ENCODE results near the gene SCN2B. TPM values are rescaled to one million over a fixed set of nuclear protein-coding genes. Genes with fewer than 3 reads are reported as not detected.

Gene SCN2B
- total RNA-seq, 1 donor from 2014 or later, result 24.9 TPM

GRCh38 chr11:118212781-118213191, 36.3 kb upstream of the SCN2B start:
- no peak for DNase-seq
- Histone ChIP-seq H3K36me3 (no peaks in the 10 kb centered on the region), H3K27me3 (ENCODE audit: low read depth) (no peaks in the 10 kb centered on the region), H3K4me1 (peaks cover 26% of the 10 kb centered on the region), H3K9me3 (replicated peaks) (no peaks in the 10 kb centered on the region), H3K4me3 (no peak overlapping the region), H3K27ac (replicated peaks) (peak overlapping the region; percentile 68)
- no peak for TF ChIP-seq CTCF (IDR thresholded peaks at IDR 0.05; ENCODE audit: borderline replicate concordance)
- intact Hi-C loops (cut with micrococcal nuclease), result no loop called here

GRCh38 chr11:118212131-118212725, 35.8 kb upstream of the SCN2B start:
- DNase-seq, result peak; percentile 31
- Histone ChIP-seq H3K4me3 (no peak overlapping the region), H3K4me1 (peaks cover 26% of the 10 kb centered on the region), H3K9me3 (replicated peaks) (no peaks in the 10 kb centered on the region), H3K27ac (replicated peaks) (peak overlapping the region; percentile 68), H3K36me3 (no peaks in the 10 kb centered on the region), H3K27me3 (ENCODE audit: low read depth) (no peaks in the 10 kb centered on the region)
- TF ChIP-seq CTCF (IDR thresholded peaks at IDR 0.05; ENCODE audit: borderline replicate concordance), result no peak
- intact Hi-C loops (cut with micrococcal nuclease), result no loop called here

GRCh38 chr11:118211006-118211405, 34.6 kb upstream of the SCN2B start:
- H3K36me3 ChIP-seq, result no peaks in the 10 kb centered on the region
- no peak for TF ChIP-seq CTCF (IDR thresholded peaks at IDR 0.05; ENCODE audit: borderline replicate concordance)
- H3K27me3 ChIP-seq (ENCODE audit: low read depth), result no peaks in the 10 kb centered on the region
- intact Hi-C loops (cut with micrococcal nuclease), result no loop called here
- no peaks in the 10 kb centered on the region for H3K9me3 ChIP-seq (replicated peaks)
- H3K4me3 ChIP-seq, result peak overlapping the region; percentile 5
- peak overlapping the region; percentile 68 for H3K27ac ChIP-seq (replicated peaks)
- H3K4me1 ChIP-seq, result peaks cover 26% of the 10 kb centered on the region
- no peak for DNase-seq

GRCh38 chr11:118210323-118210722, 33.9 kb upstream of the SCN2B start:
- Histone ChIP-seq H3K36me3 (no peaks in the 10 kb centered on the region), H3K27ac (replicated peaks) (peak overlapping the region; percentile 68), H3K4me3 (no peak overlapping the region), H3K27me3 (ENCODE audit: low read depth) (no peaks in the 10 kb centered on the region), H3K9me3 (replicated peaks) (no peaks in the 10 kb centered on the region), H3K4me1 (peaks cover 26% of the 10 kb centered on the region)
- intact Hi-C loops (cut with micrococcal nuclease), result no loop called here
- no peak for DNase-seq
- no peak for TF ChIP-seq CTCF (IDR thresholded peaks at IDR 0.05; ENCODE audit: borderline replicate concordance)

- no peak for DNase-seq
- Histone ChIP-seq H3K9me3 (replicated peaks) (no peaks in the 10 kb centered on the region), H3K36me3 (no peaks in the 10 kb centered on the region), H3K27me3 (ENCODE audit: low read depth) (no peaks in the 10 kb centered on the region), H3K4me3 (no peak overlapping the region), H3K27ac (replicated peaks) (no peak overlapping the region), H3K4me1 (peaks cover 26% of the 10 kb centered on the region)
- TF ChIP-seq CTCF (IDR thresholded peaks at IDR 0.05; ENCODE audit: borderline replicate concordance), result no peak
- intact Hi-C loops (cut with micrococcal nuclease), result no loop called here
These were observed 32.6 kb upstream of the SCN2B start for GRCh38 chr11:118209033-118209432.
